ENCODE data around the gene INTS2. TPM values are rescaled to one million over a fixed set of nuclear protein-coding genes. Genes with fewer than 3 reads are reported as not detected.
"Not testable (repeated sequence)": the region's sequence is repeated elsewhere in the genome, so short reads cannot be mapped to it uniquely, and the experiment has no call there.

INTS2 gene
- total RNA-seq, 4 donors from 2014 or later, result 7.4 to 38.4 (median 15.9) TPM

DNA sequence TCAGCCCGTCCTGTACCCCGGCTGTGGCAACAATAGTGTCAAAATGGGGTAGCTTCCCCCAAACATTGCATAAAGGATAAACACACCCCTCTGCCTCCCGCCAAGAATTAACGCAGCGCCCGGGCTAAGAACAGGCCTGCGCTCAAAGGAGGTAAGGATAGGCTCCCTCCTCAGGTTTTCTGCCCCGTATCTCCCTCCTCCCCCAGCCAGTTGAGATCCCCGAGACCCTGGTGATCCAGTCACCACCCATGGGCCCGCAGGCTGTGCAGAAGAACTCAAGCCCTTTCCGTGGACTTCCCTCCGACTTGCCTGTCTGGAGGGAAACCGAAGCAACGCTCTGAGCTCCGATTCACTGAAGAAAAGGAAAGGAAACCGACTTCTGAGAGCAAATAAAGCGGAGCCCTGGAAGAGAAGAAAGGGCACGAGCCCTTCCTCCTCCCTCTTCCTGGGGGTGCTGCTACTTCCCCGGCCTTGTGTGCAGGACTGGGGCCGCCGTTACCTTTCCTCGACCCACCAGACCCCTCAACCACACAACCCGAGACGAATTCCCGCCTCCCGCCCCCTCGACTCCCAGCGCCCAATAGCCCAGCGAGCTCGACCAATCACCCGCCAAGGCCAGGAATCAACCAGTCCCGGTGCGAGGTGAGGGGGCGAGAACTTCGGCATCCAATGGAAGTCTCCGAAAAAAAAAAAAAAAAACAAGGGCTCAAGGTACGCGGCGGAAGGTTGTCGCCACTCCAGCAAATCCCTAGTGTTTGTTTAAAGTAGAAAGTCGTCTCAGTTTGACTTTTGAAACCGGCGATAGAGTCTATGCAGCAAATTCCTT lies 64.6 kb downstream of the INTS2 start, which contains the start of gene BRIP1:
TSS of gene BRIP1 (minus strand) at position 554 of the 826 bp plus-strand sequence. CDS start 1,989 bp downstream, outside the sequence.
- Histone ChIP-seq H3K4me3 (peak within 1 kb of the TSS; percentile 53 to 64), H3K36me3 (no peaks in the 10 kb centered on the region), H3K4me1 (peaks cover 0 to 4% of the 10 kb centered on the region in 2 donors), H3K27me3 (no peaks in the 10 kb centered on the region), H3K9me3 (no peaks in the 10 kb centered on the region), H3K27ac (peak within 1 kb of the TSS; percentile 80 to 81)
- intact Hi-C loops (cut with DNase I; ENCODE audit: low total_unique reads), result no loop called here
- TF ChIP-seq POLR2A (IDR thresholded peaks at IDR 0.05), result no peak
- TF ChIP-seq, protein P1, sequence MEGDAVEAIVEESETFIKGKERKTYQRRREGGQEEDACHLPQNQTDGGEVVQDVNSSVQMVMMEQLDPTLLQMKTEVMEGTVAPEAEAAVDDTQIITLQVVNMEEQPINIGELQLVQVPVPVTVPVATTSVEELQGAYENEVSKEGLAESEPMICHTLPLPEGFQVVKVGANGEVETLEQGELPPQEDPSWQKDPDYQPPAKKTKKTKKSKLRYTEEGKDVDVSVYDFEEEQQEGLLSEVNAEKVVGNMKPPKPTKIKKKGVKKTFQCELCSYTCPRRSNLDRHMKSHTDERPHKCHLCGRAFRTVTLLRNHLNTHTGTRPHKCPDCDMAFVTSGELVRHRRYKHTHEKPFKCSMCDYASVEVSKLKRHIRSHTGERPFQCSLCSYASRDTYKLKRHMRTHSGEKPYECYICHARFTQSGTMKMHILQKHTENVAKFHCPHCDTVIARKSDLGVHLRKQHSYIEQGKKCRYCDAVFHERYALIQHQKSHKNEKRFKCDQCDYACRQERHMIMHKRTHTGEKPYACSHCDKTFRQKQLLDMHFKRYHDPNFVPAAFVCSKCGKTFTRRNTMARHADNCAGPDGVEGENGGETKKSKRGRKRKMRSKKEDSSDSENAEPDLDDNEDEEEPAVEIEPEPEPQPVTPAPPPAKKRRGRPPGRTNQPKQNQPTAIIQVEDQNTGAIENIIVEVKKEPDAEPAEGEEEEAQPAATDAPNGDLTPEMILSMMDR (IDR thresholded peaks at IDR 0.05), result no peak
- DNase-seq, result peak; percentile 81 to 88

DNA sequence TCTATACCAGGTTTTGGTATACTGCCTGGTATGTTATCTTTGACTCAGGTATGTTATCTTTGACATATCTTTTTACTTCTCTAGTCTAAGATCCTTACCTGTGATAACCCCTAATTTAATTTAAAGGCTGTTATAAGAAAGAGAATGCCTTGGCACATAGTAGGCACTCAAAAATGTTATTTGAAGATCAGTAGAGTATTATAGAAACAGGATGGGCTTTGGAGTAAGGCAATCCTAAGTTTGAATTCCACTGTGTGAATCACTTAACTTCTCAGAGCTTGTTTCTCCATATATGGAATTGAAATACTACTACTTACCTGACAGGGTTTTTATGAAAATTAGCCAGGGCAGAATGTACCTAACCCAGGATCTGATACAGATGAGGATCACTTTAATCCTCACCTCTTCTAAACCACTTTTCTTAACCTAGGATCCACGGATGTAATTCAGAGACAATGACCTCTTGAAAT lies 65.6 kb downstream of the INTS2 start:
- H3K27ac ChIP-seq, result no peak overlapping the region
- no peaks in the 10 kb centered on the region for H3K36me3 ChIP-seq
- no peaks in the 10 kb centered on the region for H3K9me3 ChIP-seq
- H3K27me3 ChIP-seq, result no peaks in the 10 kb centered on the region
- intact Hi-C loops (cut with DNase I; ENCODE audit: low total_unique reads), result no loop called here
- no peak for DNase-seq
- TF ChIP-seq POLR2A (IDR thresholded peaks at IDR 0.05), result no peak
- H3K4me1 ChIP-seq, result peaks cover 0 to 4% of the 10 kb centered on the region in 2 donors
- H3K4me3 ChIP-seq, result no peak overlapping the region

DNA sequence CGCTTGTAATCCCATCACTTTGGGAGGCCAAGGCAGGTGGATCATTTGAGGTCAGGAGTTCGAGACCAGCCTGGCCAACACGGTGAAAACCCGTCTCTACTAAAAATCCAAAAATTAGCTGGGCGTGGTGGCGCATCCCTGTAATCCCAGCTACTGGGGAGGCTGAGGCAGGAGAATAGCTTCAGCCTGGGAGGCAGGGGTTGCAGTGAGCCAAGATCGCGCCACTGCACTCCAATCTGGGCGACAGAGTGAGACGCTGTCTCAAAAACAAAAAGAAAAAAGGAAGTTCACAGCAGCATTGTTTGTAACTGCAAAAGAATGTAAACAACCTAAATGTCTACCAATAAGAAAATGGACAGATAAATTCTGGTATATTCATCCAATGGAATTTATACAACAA lies 67.4 kb downstream of the INTS2 start:
- H3K4me3 ChIP-seq; DNase-seq; H3K27ac ChIP-seq; intact Hi-C loops (cut with DNase I; ENCODE audit: low total_unique reads); H3K36me3 ChIP-seq; H3K9me3 ChIP-seq; H3K4me1 ChIP-seq; H3K27me3 ChIP-seq: not testable (repeated sequence)

DNA sequence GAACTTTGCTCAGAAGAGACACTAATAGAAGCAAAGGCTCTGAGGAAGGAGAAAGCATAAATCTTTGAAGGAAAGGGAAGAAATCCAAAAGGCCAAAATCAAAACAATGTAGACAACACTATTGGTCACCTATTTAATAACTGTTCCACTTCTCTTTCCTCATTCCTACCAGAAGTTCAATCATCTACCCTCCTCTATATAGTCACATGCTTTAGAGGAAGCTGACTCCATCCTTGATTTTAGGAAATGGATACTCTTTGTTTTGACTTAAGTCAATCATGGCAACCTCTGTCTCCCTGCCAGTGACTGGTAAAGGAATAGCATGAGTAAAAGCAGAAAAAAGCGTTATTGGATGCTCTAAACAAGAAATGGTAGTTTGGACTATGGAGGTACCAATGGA lies 71.7 kb downstream of the INTS2 start:
- TF ChIP-seq, protein P1 (IDR thresholded peaks at IDR 0.05), result no peak
- TF ChIP-seq POLR2A (IDR thresholded peaks at IDR 0.05), result no peak
- no peaks in the 10 kb centered on the region for H3K4me1 ChIP-seq
- no peaks in the 10 kb centered on the region for H3K27me3 ChIP-seq
- intact Hi-C loops (cut with DNase I; ENCODE audit: low total_unique reads), result no loop called here
- no peaks in the 10 kb centered on the region for H3K9me3 ChIP-seq
- no peaks in the 10 kb centered on the region for H3K36me3 ChIP-seq
- no peak overlapping the region for H3K27ac ChIP-seq
- H3K4me3 ChIP-seq, result no peak overlapping the region
- no peak for DNase-seq

DNA sequence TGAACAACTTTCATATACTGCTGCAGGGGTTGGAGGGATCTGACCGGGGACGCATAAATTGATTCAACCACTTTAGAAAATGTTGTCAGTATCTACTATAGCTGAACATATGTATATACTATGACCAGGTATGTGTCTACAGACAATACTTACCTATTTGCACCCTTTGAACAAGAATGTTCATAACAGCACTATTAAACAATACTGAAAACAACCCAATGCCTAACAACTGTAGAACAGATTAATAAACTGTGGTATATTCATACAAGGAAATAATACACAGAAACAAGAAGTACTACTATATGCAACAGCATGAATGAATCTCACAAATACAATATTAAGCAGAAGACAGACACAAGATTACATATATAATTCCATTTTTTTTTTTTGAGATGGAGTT lies 74.9 kb downstream of the INTS2 start:
- no peak for DNase-seq
- no peak overlapping the region for H3K27ac ChIP-seq
- H3K36me3 ChIP-seq, result no peaks in the 10 kb centered on the region
- H3K27me3 ChIP-seq, result no peaks in the 10 kb centered on the region
- H3K4me1 ChIP-seq, result no peaks in the 10 kb centered on the region
- H3K9me3 ChIP-seq, result no peaks in the 10 kb centered on the region
- no peak for TF ChIP-seq POLR2A (IDR thresholded peaks at IDR 0.05)
- H3K4me3 ChIP-seq, result no peak overlapping the region
- intact Hi-C loops (cut with DNase I; ENCODE audit: low total_unique reads), result no loop called here

DNA sequence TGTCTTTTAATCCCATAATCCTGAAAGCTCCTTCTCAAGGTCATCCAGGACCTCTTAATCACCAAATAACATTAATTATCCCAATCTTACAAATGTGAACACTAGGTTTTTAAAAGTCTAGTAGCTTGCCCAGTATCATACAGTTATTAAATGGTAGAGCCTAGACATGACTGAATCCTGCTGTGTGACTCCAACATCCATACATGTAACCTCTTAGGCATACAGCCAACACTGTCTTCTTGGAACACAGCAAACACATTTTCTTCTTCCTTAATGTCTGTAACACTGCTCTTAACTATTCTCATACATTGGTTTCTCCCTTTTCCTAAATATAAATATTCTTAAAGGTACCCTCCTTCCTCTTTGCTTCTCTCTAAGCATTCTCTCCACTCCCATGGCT lies 78.1 kb downstream of the INTS2 start:
- TF ChIP-seq, protein P1 (IDR thresholded peaks at IDR 0.05), result no peak
- TF ChIP-seq POLR2A (IDR thresholded peaks at IDR 0.05), result no peak
- H3K36me3 ChIP-seq, result no peaks in the 10 kb centered on the region
- H3K9me3 ChIP-seq, result no peaks in the 10 kb centered on the region
- no peaks in the 10 kb centered on the region for H3K27me3 ChIP-seq
- H3K4me1 ChIP-seq, result no peaks in the 10 kb centered on the region
- H3K4me3 ChIP-seq, result no peak overlapping the region
- DNase-seq, result no peak
- intact Hi-C loops (cut with DNase I; ENCODE audit: low total_unique reads), result no loop called here
- no peak overlapping the region for H3K27ac ChIP-seq
